WTC11 (cell line): Measurements from ENCODE around the gene LIN7A. TPM values are rescaled to one million over a fixed set of nuclear protein-coding genes. Genes with fewer than 3 reads are reported as not detected.
A peak's percentile ranks its signal among the peaks of the same experiment; 100 is the strongest.

Source experiments
- ATAC-seq: fragments of 200-7000 bp; cut with Tn5 transposase; 2 replicates; pipeline ENCODE4 v1.10.0; 2021; ENCODE audit warnings: mild to moderate bottlenecking, moderate library complexity
- CTCF ChIA-PET: fragments of 300-600 bp; sonication (Branson Sonifier 250); formaldehyde crosslinking; loops from one replicate; lab custom pipeline; 2021; ENCODE audit warnings: antibody characterized with exemption; lab: Charles Lee
- POLR2A ChIA-PET: fragments of 350-600 bp; sonication (Branson Sonifier 250); formaldehyde crosslinking; loops from one replicate; lab custom pipeline; 2021; ENCODE audit warnings: antibody characterized with exemption; lab: Charles Lee
- DNase-seq: peaks from one replicate; pipeline ENCODE4 v3.0.0; 2021; ENCODE audit warnings: low spot score
- H3K27ac Mint-ChIP-seq: 2 replicates; pipeline ENCODE4 v1.8.0; 2021; ENCODE audit warnings: mixed read lengths
- H3K27me3 Mint-ChIP-seq: 2 replicates; pipeline ENCODE4 v1.8.0; 2021; ENCODE audit warnings: low read depth, mild to moderate bottlenecking, moderate library complexity, mixed read lengths
- H3K36me3 Mint-ChIP-seq: 2 replicates; pipeline ENCODE4 v1.8.0; 2021; ENCODE audit warnings: mixed read lengths
- H3K4me1 Mint-ChIP-seq: 2 replicates; pipeline ENCODE4 v1.8.0; 2022; ENCODE audit warnings: mixed read lengths
- H3K4me3 Mint-ChIP-seq: 2 replicates; pipeline ENCODE4 v1.8.0; 2021; ENCODE audit warnings: mild to moderate bottlenecking, moderate library complexity, mixed read lengths
- H3K9me3 Mint-ChIP-seq: 2 replicates; pipeline ENCODE4 v1.8.0; 2021; ENCODE audit warnings: mixed read lengths
- ATF6 ChIP-seq: sonication (generic); formaldehyde crosslinking; IDR thresholded peaks from 2 replicates; pipeline ENCODE4 v1.8.1; 2023; ENCODE audit warnings: mild to moderate bottlenecking, missing genetic modification reagents
- E2F5 ChIP-seq: sonication (generic); formaldehyde crosslinking; IDR thresholded peaks from 2 replicates; pipeline ENCODE4 v1.8.1; 2022; ENCODE audit warnings: mild to moderate bottlenecking, moderate library complexity, missing genetic modification reagents
- GTF2I ChIP-seq: fragments of 250-450 bp; sonication (Bioruptor Pico); conservative IDR thresholded peaks from 2 replicates; pipeline ENCODE4 v1.4.0; 2021; ENCODE audit warnings: mild to moderate bottlenecking
- JAZF1 ChIP-seq: fragments of 250-450 bp; sonication (Bioruptor Pico); IDR thresholded peaks from 2 replicates; pipeline ENCODE4 v1.9.0; 2021; ENCODE audit warnings: moderate library complexity, mild to moderate bottlenecking, inconsistent platforms
- MYBL2 ChIP-seq: sonication (generic); formaldehyde crosslinking; IDR thresholded peaks from 2 replicates; pipeline ENCODE4 v1.8.1; 2023; ENCODE audit warnings: mild to moderate bottlenecking, moderate library complexity, missing genetic modification reagents
- NFYB ChIP-seq: sonication (generic); formaldehyde crosslinking; conservative IDR thresholded peaks from 2 replicates; pipeline ENCODE4 v1.8.0; 2022; ENCODE audit warnings: low read depth, missing genetic modification reagents
- SMAD3 ChIP-seq: sonication (generic); formaldehyde crosslinking; IDR thresholded peaks from 2 replicates; pipeline ENCODE4 v1.8.0; 2022; ENCODE audit warnings: missing genetic modification reagents, mild to moderate bottlenecking, borderline replicate concordance
- SOX15 ChIP-seq: fragments of 250-450 bp; sonication (Bioruptor Pico); IDR thresholded peaks from 2 replicates; pipeline ENCODE4 v1.9.0; 2021; ENCODE audit warnings: mild to moderate bottlenecking
- SP1 ChIP-seq: sonication (generic); formaldehyde crosslinking; conservative IDR thresholded peaks from 2 replicates; pipeline ENCODE4 v1.8.1; 2022; ENCODE audit warnings: missing genetic modification reagents
- TP53 ChIP-seq: sonication (generic); formaldehyde crosslinking; IDR thresholded peaks from 2 replicates; pipeline ENCODE4 v1.8.1; 2023; ENCODE audit warnings: mild to moderate bottlenecking, missing genetic modification reagents
- ZNF138 ChIP-seq: sonication (generic); formaldehyde crosslinking; conservative IDR thresholded peaks from 2 replicates; pipeline ENCODE4 v1.8.1; 2022; ENCODE audit warnings: mild to moderate bottlenecking, moderate library complexity, missing genetic modification reagents
- ZNF396 ChIP-seq: fragments of 250-450 bp; sonication (Bioruptor Pico); IDR thresholded peaks from 2 replicates; pipeline ENCODE4 v1.8.0; 2021; ENCODE audit warnings: mild to moderate bottlenecking, moderate library complexity, borderline replicate concordance
- total RNA-seq: library from RNA; stranded (reverse); gene quantifications from 3 replicates; pipeline ENCODE4 v1.2.3, GENCODE V29; 2021
- TF ChIP-seq, protein P1 (sequence below): fragments of 250-450 bp; sonication (Bioruptor Pico); IDR thresholded peaks from 2 replicates; pipeline ENCODE4 v1.9.0; 2021; ENCODE audit warnings: mild to moderate bottlenecking
- TF ChIP-seq, protein P2 (sequence below): sonication (generic); formaldehyde crosslinking; IDR thresholded peaks from 2 replicates; pipeline ENCODE4 v1.8.0; 2022; ENCODE audit warnings: mild to moderate bottlenecking, missing genetic modification reagents
- TF ChIP-seq, protein P3 (sequence below): sonication (generic); formaldehyde crosslinking; IDR thresholded peaks from 2 replicates; pipeline ENCODE4 v1.8.0; 2022; ENCODE audit warnings: mild to moderate bottlenecking, missing genetic modification reagents
- TF ChIP-seq, protein P4 (sequence below): fragments of 200-600 bp; IDR thresholded peaks from 2 replicates; pipeline ENCODE4 v1.8.0; 2022; ENCODE audit warnings: antibody characterized with exemption

Gene LIN7A
- total RNA-seq, 1 experiment from 2014 or later: 8.5 TPM

DNA sequence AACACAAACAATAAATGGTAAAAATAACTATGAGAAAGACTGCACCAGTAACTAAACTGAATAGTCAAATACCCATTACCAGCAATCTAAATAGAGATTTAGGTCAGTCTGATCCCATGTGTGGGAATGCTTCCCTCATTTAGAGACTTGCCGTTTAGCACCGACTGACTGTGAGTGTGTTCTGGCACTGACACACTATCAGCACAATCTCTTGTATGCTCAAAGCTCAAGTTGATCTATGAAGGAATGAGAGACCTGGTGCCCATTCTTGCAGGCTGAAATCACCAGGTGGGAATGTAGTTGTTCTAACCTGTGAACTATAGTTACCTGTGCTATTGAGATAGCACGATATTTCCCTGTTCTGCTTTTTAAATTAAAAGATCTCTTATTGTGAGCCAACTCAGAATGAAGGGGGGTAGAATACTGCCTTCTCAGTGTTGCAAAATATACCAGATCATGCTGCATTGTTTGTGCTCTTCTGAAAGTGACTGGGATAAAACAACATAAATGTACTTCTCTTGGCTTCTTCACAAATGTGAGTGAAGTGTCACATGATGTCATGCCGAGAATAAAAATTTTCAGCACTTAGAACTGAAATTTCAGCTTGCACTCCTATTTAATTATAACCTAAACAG is 99.6 kb downstream of the LIN7A start (continued):
- TF ChIP-seq, protein P1, sequence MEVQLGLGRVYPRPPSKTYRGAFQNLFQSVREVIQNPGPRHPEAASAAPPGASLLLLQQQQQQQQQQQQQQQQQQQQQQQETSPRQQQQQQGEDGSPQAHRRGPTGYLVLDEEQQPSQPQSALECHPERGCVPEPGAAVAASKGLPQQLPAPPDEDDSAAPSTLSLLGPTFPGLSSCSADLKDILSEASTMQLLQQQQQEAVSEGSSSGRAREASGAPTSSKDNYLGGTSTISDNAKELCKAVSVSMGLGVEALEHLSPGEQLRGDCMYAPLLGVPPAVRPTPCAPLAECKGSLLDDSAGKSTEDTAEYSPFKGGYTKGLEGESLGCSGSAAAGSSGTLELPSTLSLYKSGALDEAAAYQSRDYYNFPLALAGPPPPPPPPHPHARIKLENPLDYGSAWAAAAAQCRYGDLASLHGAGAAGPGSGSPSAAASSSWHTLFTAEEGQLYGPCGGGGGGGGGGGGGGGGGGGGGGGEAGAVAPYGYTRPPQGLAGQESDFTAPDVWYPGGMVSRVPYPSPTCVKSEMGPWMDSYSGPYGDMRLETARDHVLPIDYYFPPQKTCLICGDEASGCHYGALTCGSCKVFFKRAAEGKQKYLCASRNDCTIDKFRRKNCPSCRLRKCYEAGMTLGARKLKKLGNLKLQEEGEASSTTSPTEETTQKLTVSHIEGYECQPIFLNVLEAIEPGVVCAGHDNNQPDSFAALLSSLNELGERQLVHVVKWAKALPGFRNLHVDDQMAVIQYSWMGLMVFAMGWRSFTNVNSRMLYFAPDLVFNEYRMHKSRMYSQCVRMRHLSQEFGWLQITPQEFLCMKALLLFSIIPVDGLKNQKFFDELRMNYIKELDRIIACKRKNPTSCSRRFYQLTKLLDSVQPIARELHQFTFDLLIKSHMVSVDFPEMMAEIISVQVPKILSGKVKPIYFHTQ (CRISPR knock-in tag): no peak
- no peak for TF ChIP-seq ZNF396 (CRISPR knock-in tag)
- no peak for TF ChIP-seq TP53 (CRISPR knock-in tag)
- no peak for TF ChIP-seq ATF6
- no peak for TF ChIP-seq GTF2I (CRISPR knock-in tag)
- no peak for TF ChIP-seq JAZF1 (CRISPR knock-in tag)
- TF ChIP-seq SOX15 (CRISPR knock-in tag): no peak
- TF ChIP-seq, protein P2, sequence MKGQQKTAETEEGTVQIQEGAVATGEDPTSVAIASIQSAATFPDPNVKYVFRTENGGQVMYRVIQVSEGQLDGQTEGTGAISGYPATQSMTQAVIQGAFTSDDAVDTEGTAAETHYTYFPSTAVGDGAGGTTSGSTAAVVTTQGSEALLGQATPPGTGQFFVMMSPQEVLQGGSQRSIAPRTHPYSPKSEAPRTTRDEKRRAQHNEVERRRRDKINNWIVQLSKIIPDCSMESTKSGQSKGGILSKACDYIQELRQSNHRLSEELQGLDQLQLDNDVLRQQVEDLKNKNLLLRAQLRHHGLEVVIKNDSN (CRISPR knock-in tag): no peak
- no peak for TF ChIP-seq ZNF138 (CRISPR knock-in tag)
- TF ChIP-seq NFYB (CRISPR knock-in tag): no peak
- no peak for TF ChIP-seq SP1
- no peak for TF ChIP-seq E2F5 (CRISPR knock-in tag)

DNA sequence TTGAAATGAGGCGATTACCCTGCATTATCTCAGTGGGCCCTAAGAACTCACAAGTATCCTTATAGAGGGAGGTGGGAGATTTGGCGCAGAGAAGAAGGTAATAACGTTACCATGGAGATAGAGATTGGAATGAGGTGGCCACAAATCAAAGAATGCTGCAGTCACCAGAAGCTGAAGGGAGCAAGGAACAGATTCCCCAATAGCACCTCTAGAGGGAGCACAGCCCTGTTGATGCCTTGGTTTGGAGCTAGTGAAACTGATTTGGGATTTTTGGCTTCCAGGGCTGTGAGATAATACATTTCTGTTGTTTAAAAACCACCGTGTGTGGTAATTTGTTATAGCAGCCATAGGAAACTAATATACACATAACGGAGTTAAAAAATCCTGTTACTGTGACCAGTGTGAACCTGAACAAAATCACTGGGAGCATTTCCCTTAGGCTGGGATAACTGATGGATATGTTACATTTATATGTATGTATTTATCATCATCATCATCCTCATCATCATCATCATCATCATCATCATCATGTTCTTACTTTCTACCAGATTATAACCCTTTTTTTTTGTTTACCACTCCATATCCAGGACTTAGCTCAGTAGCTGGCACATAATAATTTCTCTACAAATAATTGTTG is 100.3 kb downstream of the LIN7A start:
- Mint-ChIP-seq H3K4me3 (no peak overlapping the region), H3K36me3 (no peaks in the 10 kb centered on the region), H3K9me3 (no peaks in the 10 kb centered on the region), H3K27ac (no peak overlapping the region), H3K4me1 (peaks cover 22% of the 10 kb centered on the region), H3K27me3 (no peaks in the 10 kb centered on the region)
- POLR2A ChIA-PET: interaction anchor here (0.6 kb wide), 1 partner anchor 103 kb away, joined by 10 read pairs; no protein-coding TSS in a partner anchor
- CTCF ChIA-PET: interaction anchor here (0.5 to 2.3 kb wide), 34 partner anchors 9 to 420 kb away, joined by 3 to 33 read pairs (median 4); partner anchors contain the start of gene LIN7A
- DNase-seq (peak; percentile 48), ATAC-seq (peak; percentile 98)
- TF ChIP-seq, protein P3, sequence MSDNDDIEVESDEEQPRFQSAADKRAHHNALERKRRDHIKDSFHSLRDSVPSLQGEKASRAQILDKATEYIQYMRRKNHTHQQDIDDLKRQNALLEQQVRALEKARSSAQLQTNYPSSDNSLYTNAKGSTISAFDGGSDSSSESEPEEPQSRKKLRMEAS: no peak
- TF ChIP-seq, protein P4, sequence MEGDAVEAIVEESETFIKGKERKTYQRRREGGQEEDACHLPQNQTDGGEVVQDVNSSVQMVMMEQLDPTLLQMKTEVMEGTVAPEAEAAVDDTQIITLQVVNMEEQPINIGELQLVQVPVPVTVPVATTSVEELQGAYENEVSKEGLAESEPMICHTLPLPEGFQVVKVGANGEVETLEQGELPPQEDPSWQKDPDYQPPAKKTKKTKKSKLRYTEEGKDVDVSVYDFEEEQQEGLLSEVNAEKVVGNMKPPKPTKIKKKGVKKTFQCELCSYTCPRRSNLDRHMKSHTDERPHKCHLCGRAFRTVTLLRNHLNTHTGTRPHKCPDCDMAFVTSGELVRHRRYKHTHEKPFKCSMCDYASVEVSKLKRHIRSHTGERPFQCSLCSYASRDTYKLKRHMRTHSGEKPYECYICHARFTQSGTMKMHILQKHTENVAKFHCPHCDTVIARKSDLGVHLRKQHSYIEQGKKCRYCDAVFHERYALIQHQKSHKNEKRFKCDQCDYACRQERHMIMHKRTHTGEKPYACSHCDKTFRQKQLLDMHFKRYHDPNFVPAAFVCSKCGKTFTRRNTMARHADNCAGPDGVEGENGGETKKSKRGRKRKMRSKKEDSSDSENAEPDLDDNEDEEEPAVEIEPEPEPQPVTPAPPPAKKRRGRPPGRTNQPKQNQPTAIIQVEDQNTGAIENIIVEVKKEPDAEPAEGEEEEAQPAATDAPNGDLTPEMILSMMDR: peak; percentile 31

- CTCF ChIA-PET: no interaction called here
- H3K4me1 Mint-ChIP-seq: peaks cover 24% of the 10 kb centered on the region
These were observed 103.0 kb downstream of the LIN7A start for GRCh38 chr12:80834724-80835123.

More at GRCh38 chr12:80834724-80835123, 103.0 kb downstream of the LIN7A start:
- no peaks in the 10 kb centered on the region for H3K27me3 Mint-ChIP-seq
- DNase-seq: no peak
- no peak for ATAC-seq
- TF ChIP-seq SMAD3 (no peak), MYBL2 (CRISPR knock-in tag) (no peak)
- no peaks in the 10 kb centered on the region for H3K36me3 Mint-ChIP-seq
- no peak overlapping the region for H3K4me3 Mint-ChIP-seq
- POLR2A ChIA-PET: no interaction called here
- H3K27ac Mint-ChIP-seq: no peak overlapping the region
- no peaks in the 10 kb centered on the region for H3K9me3 Mint-ChIP-seq
